ENCODE measurements around the gene PALB2.
"Not testable (repeated sequence)": the region's sequence is repeated elsewhere in the genome, so short reads cannot be mapped to it uniquely, and the experiment has no call there.

PALB2 gene

DNA sequence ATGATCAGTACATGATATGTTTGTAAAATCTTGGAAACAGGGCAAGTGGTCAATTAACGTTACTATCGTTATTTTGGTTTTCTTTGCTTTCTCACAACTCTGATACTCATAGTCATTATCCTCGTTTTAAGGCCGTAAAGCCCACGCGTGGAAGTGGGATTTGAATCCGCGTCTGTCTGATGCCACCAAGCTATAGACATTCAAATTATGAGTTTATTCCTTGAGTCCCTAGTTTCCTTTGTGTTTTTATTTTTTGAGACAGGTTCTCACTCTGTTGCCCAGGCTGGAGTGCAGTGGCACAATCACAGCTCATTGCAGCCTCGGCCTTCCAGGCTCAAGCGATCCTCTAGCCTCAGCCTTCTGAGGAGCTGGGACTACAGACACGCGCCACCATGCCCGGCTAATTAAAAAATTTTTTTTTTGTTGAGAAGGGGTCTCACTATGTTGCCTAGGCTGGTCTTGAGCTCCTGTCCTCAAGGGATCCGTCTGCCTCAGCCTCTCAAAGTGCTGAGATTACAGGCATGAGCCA is 1.2 kb upstream of the PALB2 start:
- no peak for DNase-seq

DNA sequence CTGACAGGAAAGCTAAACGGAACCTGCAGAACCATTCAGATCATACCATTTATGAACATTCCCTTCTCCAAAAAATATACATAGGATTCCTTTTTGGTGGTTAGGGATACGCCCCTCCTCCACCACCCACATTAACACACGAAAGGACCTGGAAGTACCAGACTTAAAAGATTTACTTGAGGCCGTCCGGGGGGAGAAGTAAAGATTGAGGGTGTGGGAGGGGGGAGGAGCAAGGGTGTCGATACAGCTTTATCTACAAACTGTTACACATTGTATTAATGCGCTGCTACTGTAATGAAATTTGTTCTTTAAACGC is 537 bp downstream of the PALB2 start:
- peak; percentile 7 for DNase-seq

GRCh38 chr16:23635958-23636357 is 5.2 kb downstream of the PALB2 start:
- no peak for DNase-seq

GRCh38 chr16:23634461-23635036 is 6.6 kb downstream of the PALB2 start:
- DNase-seq = no peak

- not testable (repeated sequence) for DNase-seq
Measured at GRCh38 chr16:23631874-23632273, 9.2 kb downstream of the PALB2 start.

GRCh38 chr16:23629516-23629915 is 11.6 kb downstream of the PALB2 start:
- DNase-seq = no peak

DNA sequence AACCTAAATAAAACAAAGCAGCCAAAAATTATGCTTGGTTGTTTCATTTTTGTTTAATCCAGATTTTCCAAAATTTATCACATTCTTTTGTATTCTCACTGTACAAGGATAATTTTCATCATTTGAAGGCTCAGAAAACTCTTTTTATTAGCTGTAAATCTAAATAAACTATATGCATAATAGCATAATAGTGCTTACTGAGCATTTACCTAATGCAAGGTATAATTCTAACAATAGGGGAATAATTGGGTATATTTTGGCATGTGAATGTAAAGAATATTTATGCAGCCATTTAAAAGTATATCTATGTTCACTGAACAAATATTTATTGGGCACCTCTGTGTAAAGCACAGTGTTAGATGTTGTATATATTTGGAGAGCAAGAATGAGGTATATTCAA is 17.0 kb downstream of the PALB2 start:
- no peak for DNase-seq

- DNase-seq = no peak
Measured at GRCh38 chr16:23615805-23616204, 25.3 kb downstream of the PALB2 start.

DNA sequence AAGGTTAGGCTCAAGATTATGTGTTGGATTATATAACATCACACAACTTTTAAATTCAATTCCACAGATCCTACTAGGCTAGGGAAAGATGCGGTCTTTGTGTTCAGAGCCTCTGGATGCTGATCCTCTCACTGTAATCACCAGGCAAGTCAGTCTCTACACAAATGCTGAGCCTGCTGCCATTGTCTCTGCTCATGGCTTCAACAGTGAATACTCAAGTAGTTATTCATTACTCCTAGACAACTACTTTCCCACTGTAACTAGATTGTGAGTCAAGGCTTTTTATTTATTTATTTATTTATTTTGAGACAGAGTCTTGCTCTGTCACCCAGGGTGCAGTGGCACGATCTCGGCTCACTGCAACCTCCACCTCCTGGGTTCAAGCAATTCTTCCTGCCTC is 29.2 kb downstream of the PALB2 start:
- no peak for DNase-seq

- DNase-seq = not testable (repeated sequence)
Measured at GRCh38 chr16:23610905-23611304, 30.2 kb downstream of the PALB2 start.

- no peak for DNase-seq
Measured at GRCh38 chr16:23609929-23610328, 31.2 kb downstream of the PALB2 start.

DNA sequence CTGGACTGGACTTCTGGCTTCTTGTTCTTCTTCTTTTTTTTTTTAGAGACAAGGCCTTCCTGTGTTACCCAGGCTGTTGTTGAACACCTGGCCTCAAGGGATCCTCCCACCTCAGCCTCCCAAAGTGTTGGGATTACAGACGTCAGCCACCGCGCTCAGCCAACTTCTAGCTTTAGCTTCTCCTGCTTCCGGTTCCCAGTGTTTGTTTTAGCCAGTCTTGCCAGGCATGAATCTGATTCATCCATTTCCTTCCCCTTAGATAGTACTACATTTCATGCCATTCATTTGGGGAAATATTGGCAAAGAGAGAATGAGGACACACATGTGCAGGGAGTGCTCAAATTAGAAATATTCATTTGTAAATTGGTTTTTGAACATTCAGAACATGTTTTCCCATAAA is 32.9 kb downstream of the PALB2 start:
- no peak for DNase-seq

GRCh38 chr16:23607726-23608125 is 33.4 kb downstream of the PALB2 start:
- DNase-seq = no peak

DNA sequence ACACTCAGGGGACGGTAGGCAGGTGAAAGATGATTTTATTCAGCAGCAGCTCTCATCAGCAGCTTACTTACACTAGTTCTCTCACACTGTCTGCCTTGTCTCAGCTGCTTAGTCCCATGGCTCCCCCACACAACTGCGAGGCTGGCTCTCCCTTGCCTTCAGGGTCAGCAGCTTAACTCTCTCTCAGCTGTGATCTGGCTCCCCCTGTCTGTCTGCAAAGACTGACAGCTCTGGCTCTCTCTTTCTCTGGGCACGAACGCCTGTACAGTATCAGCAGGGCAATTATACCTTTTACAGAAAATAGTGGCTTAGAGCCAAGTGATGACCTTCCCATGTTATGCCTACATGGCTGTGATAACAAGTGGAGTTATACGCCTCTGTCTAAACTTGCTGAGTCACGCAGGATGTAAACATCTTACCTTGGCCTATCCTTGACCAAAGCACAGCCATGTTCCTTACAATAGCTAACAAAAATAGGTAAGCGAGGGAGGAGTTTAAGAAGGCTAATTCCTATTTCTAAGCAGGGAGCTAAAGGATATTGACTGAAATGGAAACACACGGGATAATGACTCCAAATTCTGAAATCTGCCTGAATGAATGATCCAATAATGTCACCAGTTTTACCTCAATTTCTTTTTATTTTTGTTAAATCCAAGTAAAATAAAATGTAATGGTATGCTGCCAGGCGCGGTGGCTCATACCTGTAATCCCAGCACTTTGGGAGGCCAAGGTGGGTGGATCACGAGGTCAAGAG is 43.9 kb downstream of the PALB2 start:
- DNase-seq = peak; percentile 33

DNA sequence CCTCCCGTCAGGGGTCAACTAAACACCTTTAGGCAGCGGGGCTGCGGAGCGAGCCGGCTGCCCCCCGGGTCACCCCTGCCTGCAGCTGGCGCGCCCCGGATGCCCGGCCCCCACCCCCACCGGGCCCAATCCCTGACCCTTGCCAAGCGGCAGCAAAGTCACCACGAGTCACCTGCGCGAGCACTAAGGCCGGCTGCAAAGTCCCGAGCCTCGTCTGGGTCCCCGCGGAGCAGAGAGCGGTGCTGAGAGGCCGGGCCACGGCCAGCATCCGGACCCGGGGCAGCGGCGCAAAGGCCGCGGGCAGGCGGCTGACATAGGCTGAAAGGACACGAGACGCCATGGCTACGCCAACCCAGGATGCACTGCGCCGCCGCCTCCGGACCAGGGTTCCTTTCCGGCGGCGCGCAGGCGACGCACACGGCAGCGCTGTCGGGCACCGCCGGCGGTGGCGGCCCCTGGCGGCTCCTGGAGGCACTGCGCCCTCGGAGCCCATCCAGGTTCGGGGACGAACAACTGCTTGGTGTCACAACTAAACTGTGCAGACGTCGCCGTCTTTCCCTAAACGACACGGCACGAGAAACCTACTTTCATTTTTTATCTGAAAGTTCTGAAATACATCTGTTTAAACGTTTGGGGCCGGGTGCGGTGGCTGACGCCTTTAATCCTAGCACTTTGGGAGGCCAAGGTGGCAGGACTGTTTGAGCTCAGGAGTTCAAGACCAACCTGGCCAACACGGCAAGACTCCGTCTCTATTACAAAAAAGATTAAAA is 45.0 kb downstream of the PALB2 start, which contains the start of gene NDUFAB1:
NDUFAB1 (minus strand) TSS at position 366 of the 770 bp plus-strand sequence; CDS start at position 340, 26 bp downstream.
- peak; percentile 92 for DNase-seq

DNA sequence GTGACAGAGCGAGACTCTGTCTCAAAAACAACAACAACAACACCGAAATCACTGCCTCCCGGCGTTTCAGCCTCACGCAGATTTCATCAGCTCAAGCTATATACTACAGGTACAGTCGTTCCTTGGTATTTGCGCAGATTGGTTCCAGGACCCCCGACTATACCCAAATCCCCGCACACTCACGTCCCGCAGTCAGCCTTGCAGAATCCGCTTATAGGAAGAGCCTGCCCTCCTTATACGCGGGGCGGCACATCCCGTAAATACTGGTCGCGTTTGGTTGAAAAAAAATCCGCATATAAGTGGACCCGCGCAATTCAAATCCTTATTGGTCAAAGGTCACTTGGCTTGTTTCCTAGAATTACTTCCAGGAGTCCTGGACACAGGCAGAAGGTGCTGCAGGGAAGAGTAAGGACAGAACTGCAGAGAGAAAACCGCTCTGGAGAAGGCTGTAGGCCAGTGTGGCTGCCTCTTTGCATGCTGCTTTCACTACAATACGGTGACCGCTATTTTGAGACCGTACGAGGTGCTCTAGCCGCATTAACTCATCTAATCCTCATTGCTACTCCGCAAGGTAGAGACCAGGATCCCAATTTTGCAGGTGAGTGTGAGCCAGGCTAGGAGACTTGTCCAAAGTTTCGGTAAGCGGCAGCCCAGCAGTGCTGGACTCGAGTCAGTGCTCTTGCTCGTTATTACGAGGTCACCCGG is 45.7 kb downstream of the PALB2 start:
- no peak for DNase-seq

DNA sequence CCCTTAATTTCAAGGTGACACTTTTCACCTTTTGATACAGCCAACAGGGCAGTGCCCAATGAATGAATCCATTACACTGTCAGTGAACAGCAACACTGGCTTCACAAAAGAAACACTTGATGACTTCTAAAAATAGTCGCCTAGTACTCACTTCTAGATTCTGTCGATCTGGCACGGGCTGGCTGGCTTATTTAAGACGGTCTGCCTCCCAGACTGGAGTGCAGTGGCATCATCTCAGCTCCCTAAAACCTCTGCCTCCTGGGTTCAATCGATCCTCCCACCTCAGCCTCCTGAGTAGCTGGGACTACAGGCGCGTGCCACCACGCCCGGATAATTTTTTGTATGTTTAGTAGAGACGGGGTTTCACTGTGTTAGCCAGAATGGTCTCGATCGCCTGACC is 46.9 kb downstream of the PALB2 start:
- no peak for DNase-seq

GRCh38 chr16:23590181-23590580 is 50.9 kb downstream of the PALB2 start:
- no peak for DNase-seq

GRCh38 chr16:23587726-23588125 is 53.4 kb downstream of the PALB2 start:
- DNase-seq = no peak

GRCh38 chr16:23584186-23585076 is 56.7 kb downstream of the PALB2 start:
- DNase-seq = no peak

- DNase-seq = not testable (repeated sequence)
Measured at GRCh38 chr16:23583271-23583670, 57.8 kb downstream of the PALB2 start.

- no peak for DNase-seq
Measured at GRCh38 chr16:23581764-23582163, 59.3 kb downstream of the PALB2 start.

Measured in CD4-positive, alpha-beta T cell treated with Interleukin-12 subunit alpha and Interleukin-12 subunit beta, for 1 hour (primary cell).